ENCODE measurements around the gene ALPI.

Gene ALPI

GRCh38 chr2:232501794-232502390 lies 45.9 kb downstream of the ALPI start:
- no peak for DNase-seq (ENCODE audit: low read depth)

GRCh38 chr2:232502511-232502910 lies 46.6 kb downstream of the ALPI start:
- DNase-seq (ENCODE audit: low read depth): no peak

GRCh38 chr2:232502911-232503808 lies 47.2 kb downstream of the ALPI start:
- DNase-seq (ENCODE audit: low read depth): no peak

GRCh38 chr2:232503809-232504323 lies 47.9 kb downstream of the ALPI start:
- DNase-seq (ENCODE audit: low read depth): no peak

- no peak for DNase-seq (ENCODE audit: low read depth)
Measured at GRCh38 chr2:232504438-232504837, 48.5 kb downstream of the ALPI start.

DNA sequence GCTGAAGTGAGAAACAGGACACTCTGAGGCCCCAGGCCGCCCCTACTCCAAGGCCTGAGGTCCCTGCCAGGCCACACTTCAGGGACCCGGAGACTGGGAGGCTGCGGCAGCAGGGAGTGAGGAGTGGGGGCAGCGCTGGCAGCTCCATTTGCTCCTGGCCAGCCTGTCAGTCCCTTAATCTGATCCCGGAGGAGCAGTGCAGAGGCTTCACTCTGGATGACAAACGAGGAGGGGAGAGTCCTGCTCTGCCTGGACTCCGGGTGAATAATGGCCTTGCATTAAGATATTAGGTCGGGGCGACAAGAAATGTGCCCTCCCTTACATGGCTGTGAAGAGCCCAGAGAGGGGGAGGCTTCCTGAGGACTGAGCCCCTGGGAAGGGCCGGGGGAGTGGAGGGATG lies 49.9 kb downstream of the ALPI start:
- DNase-seq (ENCODE audit: low read depth): no peak

GRCh38 chr2:232506709-232507108 lies 50.8 kb downstream of the ALPI start:
- DNase-seq (ENCODE audit: low read depth): no peak

DNA sequence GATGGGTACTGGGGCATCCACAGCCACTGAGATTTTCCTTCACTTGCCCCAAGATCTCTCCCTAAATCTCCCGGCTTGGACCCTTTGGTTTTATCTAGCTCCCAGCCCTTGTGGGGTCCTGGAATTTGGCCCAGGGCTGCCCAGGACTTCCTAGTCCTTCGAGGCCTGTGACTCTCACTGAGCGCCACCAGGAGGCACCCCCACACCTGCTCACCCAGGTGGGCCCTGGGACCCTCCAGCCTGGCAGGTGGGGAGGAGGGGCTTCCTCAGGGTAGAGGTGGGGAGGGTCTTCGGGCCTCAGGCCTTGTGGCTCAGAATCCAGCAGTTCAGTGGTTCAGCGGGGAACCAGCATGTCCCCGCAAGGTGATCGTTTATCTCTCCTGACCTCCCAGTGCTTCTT lies 52.3 kb downstream of the ALPI start:
- DNase-seq (ENCODE audit: low read depth): no peak

Measured in GM04504 (cell line).